H9 (cell line): Measurements from ENCODE around the gene SEMA3C. TPM values are rescaled to one million over a fixed set of nuclear protein-coding genes. Genes with fewer than 3 reads are reported as not detected.
A peak's percentile ranks its signal among the peaks of the same experiment; 100 is the strongest.

Source experiments
- DNase-seq: peaks from one replicate; pipeline ENCODE4 v3.0.0-alpha.2; 2017
- H2AFZ ChIP-seq: one replicate; pipeline ENCODE4 v1.6.1; 2013; ENCODE audit warnings: mild to moderate bottlenecking, low read length, control low read depth, moderate library complexity
- H2AK5ac ChIP-seq: 2 replicates; pipeline ENCODE4 v1.6.1; 2013; ENCODE audit warnings: low read length, control low read depth, mixed read lengths; ENCODE audit not compliant: insufficient read length
- H2BK120ac ChIP-seq: one replicate; pipeline ENCODE4 v1.6.1; 2013; ENCODE audit warnings: low read depth, mild to moderate bottlenecking, low read length, control low read depth, inconsistent platforms; ENCODE audit not compliant: poor library complexity, severe bottlenecking
- H2BK12ac ChIP-seq: 2 replicates; pipeline ENCODE4 v1.6.1; 2013; ENCODE audit warnings: low read length, control low read depth, mixed read lengths, low read depth; ENCODE audit not compliant: insufficient read length
- H2BK15ac ChIP-seq: 2 replicates; pipeline ENCODE4 v1.6.1; 2013; ENCODE audit warnings: low read depth, low read length, control low read depth
- H2BK20ac ChIP-seq: one replicate; pipeline ENCODE4 v1.6.1; 2013; ENCODE audit warnings: low read depth, mild to moderate bottlenecking, low read length, control low read depth, inconsistent platforms; ENCODE audit not compliant: poor library complexity, severe bottlenecking
- H2BK5ac ChIP-seq: 2 replicates; pipeline ENCODE4 v1.6.1; 2013; ENCODE audit warnings: low read length, control low read depth, mixed read lengths; ENCODE audit not compliant: insufficient read length
- H3K14ac ChIP-seq: 2 replicates; pipeline ENCODE4 v1.6.1; 2013; ENCODE audit warnings: low read length, control low read depth; ENCODE audit not compliant: insufficient read depth
- H3K18ac ChIP-seq: 2 replicates; pipeline ENCODE4 v1.6.1; 2013; ENCODE audit warnings: low read depth, mild to moderate bottlenecking, mixed read lengths, low read length, control low read depth; ENCODE audit not compliant: insufficient read length
- H3K23ac ChIP-seq: 2 replicates; pipeline ENCODE4 v1.6.1; 2013; ENCODE audit warnings: low read length, control low read depth, mixed read lengths, low read depth; ENCODE audit not compliant: insufficient read length
- H3K23me2 ChIP-seq: 2 replicates; pipeline ENCODE4 v1.6.1; 2013; ENCODE audit warnings: low read depth, mild to moderate bottlenecking, mixed read lengths, low read length, control low read depth; ENCODE audit not compliant: insufficient read length, poor library complexity, severe bottlenecking
- H3K27ac ChIP-seq: 2 replicates; pipeline ENCODE4 v1.5.1; 2013; ENCODE audit warnings: low read length, control low read depth, mixed read lengths, low read depth; ENCODE audit not compliant: insufficient read length
- H3K27me3 ChIP-seq: 2 replicates; pipeline ENCODE4 v1.6.1; 2013; ENCODE audit warnings: low read length, control low read depth, inconsistent platforms; ENCODE audit not compliant: insufficient read depth
- H3K4ac ChIP-seq: 2 replicates; pipeline ENCODE4 v1.6.1; 2013; ENCODE audit warnings: low read depth, mild to moderate bottlenecking, control low read depth, inconsistent platforms, low read length, moderate library complexity
- H3K4me1 ChIP-seq: 2 replicates; pipeline ENCODE4 v1.6.1; 2013; ENCODE audit warnings: low read length, control low read depth, inconsistent platforms; ENCODE audit not compliant: insufficient read depth
- H3K4me2 ChIP-seq: 2 replicates; pipeline ENCODE4 v1.6.1; 2013; ENCODE audit warnings: low read length, control low read depth, mixed read lengths; ENCODE audit not compliant: insufficient read length, insufficient read depth
- H3K56ac ChIP-seq: 2 replicates; pipeline ENCODE4 v1.6.1; 2013; ENCODE audit warnings: low read depth, mild to moderate bottlenecking, mixed read lengths, low read length, control low read depth; ENCODE audit not compliant: insufficient read length
- H3K79me1 ChIP-seq: 2 replicates; pipeline ENCODE4 v1.6.1; 2013; ENCODE audit warnings: low read depth, mild to moderate bottlenecking, moderate library complexity, low read length, control low read depth, inconsistent platforms; ENCODE audit not compliant: insufficient read depth, poor library complexity, severe bottlenecking
- H3K79me2 ChIP-seq: 2 replicates; pipeline ENCODE4 v1.6.1; 2013; ENCODE audit warnings: low read length, control low read depth, inconsistent platforms; ENCODE audit not compliant: insufficient read depth
- H3K9ac ChIP-seq: 2 replicates; pipeline ENCODE4 v1.6.1; 2013; ENCODE audit warnings: low read length, control low read depth, mixed read lengths; ENCODE audit not compliant: insufficient read length; ENCODE audit errors: extremely low read depth
- H3K9me3 ChIP-seq: one replicate; pipeline ENCODE4 v1.6.1; 2013; ENCODE audit warnings: low read depth, low read length, inconsistent platforms; ENCODE audit not compliant: control insufficient read depth
- H3T11ph ChIP-seq: one replicate; pipeline ENCODE4 v1.6.1; 2013; ENCODE audit warnings: mild to moderate bottlenecking, low read length, control low read depth, inconsistent platforms
- H4K20me1 ChIP-seq: one replicate; pipeline ENCODE4 v1.6.1; 2013; ENCODE audit not compliant: control insufficient read depth, insufficient read length, insufficient read depth
- H4K5ac ChIP-seq: 2 replicates; pipeline ENCODE4 v1.6.1; 2013; ENCODE audit warnings: low read depth, mild to moderate bottlenecking, mixed read lengths, low read length, control low read depth; ENCODE audit not compliant: insufficient read length
- H4K8ac ChIP-seq: replicated peaks from 2 replicates; pipeline ENCODE4 v1.6.1; 2013; ENCODE audit warnings: low read length, control low read depth, mixed read lengths, low read depth; ENCODE audit not compliant: insufficient read length
- H4K91ac ChIP-seq: 2 replicates; pipeline ENCODE4 v1.6.1; 2013; ENCODE audit warnings: low read depth, mild to moderate bottlenecking, moderate library complexity, mixed read lengths, low read length, control low read depth; ENCODE audit not compliant: insufficient read length
- H3K27ac Mint-ChIP-seq, 3 experiments: 2 replicates in 2 of 3; 3 replicates in 1 of 3; pipeline ENCODE4 v1.8.0; 2020 to 2021; ENCODE audit warnings: mixed read lengths in 3 of 3, mild to moderate bottlenecking in 1 of 3, moderate library complexity in 1 of 3
- H3K27me3 Mint-ChIP-seq: 2 replicates; pipeline ENCODE4 v1.8.0; 2021; ENCODE audit warnings: low read depth, mild to moderate bottlenecking, moderate library complexity, mixed read lengths
- H3K36me3 Mint-ChIP-seq, 3 experiments: 2 replicates in 2 of 3; 3 replicates in 1 of 3; pipeline ENCODE4 v1.8.0; 2020 to 2021; ENCODE audit warnings: low read depth in 3 of 3, mixed read lengths in 3 of 3; ENCODE audit not compliant: insufficient read depth in 1 of 3
- H3K4me1 Mint-ChIP-seq, 2 experiments: 2 replicates each; pipeline ENCODE4 v1.8.0; 2020; ENCODE audit warnings: mixed read lengths in 2 of 2
- H3K4me3 Mint-ChIP-seq, 2 experiments: 2 replicates in 1 of 2; 3 replicates in 1 of 2; pipeline ENCODE4 v1.8.0; 2020 to 2021; ENCODE audit warnings: mild to moderate bottlenecking in 2 of 2, mixed read lengths in 2 of 2, moderate library complexity in 1 of 2
- H3K9me3 Mint-ChIP-seq, 2 experiments: 2 replicates in 1 of 2; 3 replicates in 1 of 2; pipeline ENCODE4 v1.8.0; 2020; ENCODE audit warnings: mild to moderate bottlenecking in 2 of 2, mixed read lengths in 2 of 2, moderate library complexity in 1 of 2
- CTCF ChIP-seq: fragments of 200-600 bp; sonication (generic); conservative IDR thresholded peaks from 3 replicates; pipeline ENCODE4 v1.8.0; 2021; ENCODE audit warnings: antibody characterized with exemption, mild to moderate bottlenecking
- WGBS: extraction: QIAGEN DNeasy Blood & Tissue Kit; methylation state at CpG from one replicate; pipeline ENCODE4 v1.1.7; 2013; ENCODE audit warnings: missing lambda C conversion rate, low lambda C conversion rate, mixed read lengths; ENCODE audit not compliant: insufficient read length; ENCODE audit errors: extremely low coverage; 5-methylcytosine and 5-hydroxymethylcytosine counted together
- total RNA-seq: library from RNA; stranded (reverse); gene quantifications from 2 replicates; pipeline ENCODE4 v1.2.1, GENCODE V29; 2021

SEMA3C gene
- total RNA-seq, 1 experiment from 2014 or later: 1.6 TPM

DNA sequence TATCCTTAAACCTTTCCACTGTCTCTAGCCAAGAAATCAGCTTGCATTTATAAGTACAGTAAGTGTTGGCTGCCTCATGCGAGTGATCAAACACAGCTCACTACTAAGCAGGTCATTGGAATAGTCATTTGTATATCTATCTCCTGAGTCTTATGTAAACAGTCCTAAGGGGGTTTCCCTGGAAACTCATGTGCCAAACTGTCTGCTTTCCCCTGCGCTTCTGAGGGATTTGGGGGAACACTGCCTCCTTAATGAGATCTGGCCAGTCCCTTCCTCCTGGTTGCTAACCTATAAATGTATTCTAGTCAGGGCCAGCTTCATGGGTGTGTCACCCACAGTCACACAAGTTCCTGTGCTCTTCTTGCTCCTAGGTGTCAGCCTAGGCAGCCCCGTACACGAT lies 147.3 kb downstream of the SEMA3C start:
- Histone ChIP-seq H2BK120ac (no peak overlapping the region), H3K14ac (peak overlapping the region; percentile 57; the same call in 1 of the 2 replicates), H3K27me3 (no peaks in the 10 kb centered on the region), H3K79me2 (no peaks in the 10 kb centered on the region), H3K23me2 (no peaks in the 10 kb centered on the region), H3K27ac (no peak overlapping the region), H4K20me1 (peaks cover 3% of the 10 kb centered on the region), H3T11ph (no peak overlapping the region), H4K5ac (no peak overlapping the region), H3K4me1 (no peaks in the 10 kb centered on the region), H2BK5ac (no peak overlapping the region), H3K4me2 (no peak overlapping the region), H2BK20ac (no peak overlapping the region), H3K9ac (no peak overlapping the region), H4K91ac (no peak overlapping the region), H3K9me3 (no peaks in the 10 kb centered on the region), H3K18ac (no peak overlapping the region), H2AFZ (no peak overlapping the region), H2BK12ac (no peak overlapping the region), H3K23ac (no peak overlapping the region), H2BK15ac (no peak overlapping the region), H3K56ac (no peak overlapping the region), H3K4ac (no peak overlapping the region), H3K79me1 (no peaks in the 10 kb centered on the region), H4K8ac (no peak overlapping the region), H2AK5ac (no peak overlapping the region)
- peaks cover 19 to 22% of the 10 kb centered on the region in 2 experiments for H3K4me1 Mint-ChIP-seq
- H3K36me3 Mint-ChIP-seq: no peaks in the 10 kb centered on the region
- H3K4me3 Mint-ChIP-seq: no peak overlapping the region
- no peak overlapping the region for H3K27ac Mint-ChIP-seq
- H3K27me3 Mint-ChIP-seq: peaks cover 17% of the 10 kb centered on the region
- WGBS: no CpG with 5 or more reads among the region's 4 CpGs
- no peak for DNase-seq
- TF ChIP-seq CTCF: no peak
- H3K9me3 Mint-ChIP-seq: no peaks in the 10 kb centered on the region
